Right kidney (tissue), 1 donor: ENCODE measurements around the gene IGF2BP1.
"Not testable (repeated sequence)": the region's sequence is repeated elsewhere in the genome, so short reads cannot be mapped to it uniquely, and the experiment has no call there.

Source experiments
- DNase-seq: peaks from one replicate; pipeline ENCODE4 v3.0.0-alpha.2; 2016

IGF2BP1 gene

DNA sequence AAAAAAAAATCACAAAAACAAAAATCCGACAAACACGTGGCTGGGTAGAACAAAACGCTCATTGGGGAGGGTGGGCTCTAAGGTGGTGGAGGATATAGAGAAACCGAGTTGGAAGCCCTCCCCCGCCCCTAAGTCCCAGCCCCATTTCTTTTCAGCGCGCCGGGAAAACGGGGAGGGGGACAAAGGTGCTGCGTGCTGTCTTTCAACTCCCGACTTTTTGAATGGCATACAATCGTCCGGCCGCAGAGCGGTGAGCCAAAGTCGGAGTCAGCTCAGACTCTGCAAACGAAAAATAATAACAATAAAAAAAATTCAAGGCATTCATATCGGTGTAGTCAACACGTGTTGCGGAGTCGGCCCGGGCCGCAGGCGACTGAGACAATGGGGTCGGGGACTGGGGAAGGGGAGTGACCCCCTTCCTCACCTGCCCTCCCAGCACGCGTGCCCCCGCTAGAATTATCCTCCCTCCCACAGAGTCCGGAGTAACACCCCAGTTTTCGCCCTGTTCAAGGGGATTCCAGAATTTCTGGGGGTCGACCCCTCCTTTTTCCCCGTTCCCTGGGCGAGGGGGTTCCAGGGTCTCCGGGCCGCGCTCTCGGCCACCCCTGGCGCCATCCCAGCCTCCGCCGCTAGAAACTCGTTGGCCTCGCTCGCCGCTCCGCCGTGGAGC, 1.7 kb upstream of the IGF2BP1 start:
- peak; percentile 78 for DNase-seq

- DNase-seq, result peak; percentile 86
Measured at GRCh38 chr17:48995974-48996721, 1.0 kb upstream of the IGF2BP1 start.

DNA sequence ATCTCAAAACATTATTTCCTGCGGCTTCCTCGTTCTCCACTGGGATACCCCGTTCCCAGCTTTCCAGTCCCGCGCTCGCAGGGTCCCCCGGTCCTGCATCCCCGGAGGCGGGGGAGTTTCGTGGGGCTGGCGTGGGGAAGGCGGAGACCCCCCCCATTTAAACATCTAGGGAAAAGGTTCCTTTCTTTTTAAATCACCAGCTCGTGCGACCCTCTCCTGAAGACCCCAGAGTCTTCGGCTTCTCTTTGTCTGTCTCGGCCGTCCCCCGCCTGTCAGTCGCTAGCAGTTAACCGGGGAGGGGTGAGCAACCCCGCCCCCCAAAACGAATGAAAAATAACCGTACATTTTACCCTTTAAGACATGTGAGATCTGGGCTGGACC, 473 bp upstream of the IGF2BP1 start:
- DNase-seq, result no peak

- DNase-seq, result peak; percentile 84
Measured at GRCh38 chr17:48997827-48998586, 822 bp downstream of the IGF2BP1 start.

- DNase-seq, result no peak
Measured at GRCh38 chr17:48998587-48999440, 1.6 kb downstream of the IGF2BP1 start.

GRCh38 chr17:49000943-49001342, 3.8 kb downstream of the IGF2BP1 start:
- DNase-seq, result no peak

- DNase-seq, result no peak
Measured at GRCh38 chr17:49001671-49002070, 4.5 kb downstream of the IGF2BP1 start.

- DNase-seq, result no peak
Measured at GRCh38 chr17:49002331-49002730, 5.1 kb downstream of the IGF2BP1 start.

DNA sequence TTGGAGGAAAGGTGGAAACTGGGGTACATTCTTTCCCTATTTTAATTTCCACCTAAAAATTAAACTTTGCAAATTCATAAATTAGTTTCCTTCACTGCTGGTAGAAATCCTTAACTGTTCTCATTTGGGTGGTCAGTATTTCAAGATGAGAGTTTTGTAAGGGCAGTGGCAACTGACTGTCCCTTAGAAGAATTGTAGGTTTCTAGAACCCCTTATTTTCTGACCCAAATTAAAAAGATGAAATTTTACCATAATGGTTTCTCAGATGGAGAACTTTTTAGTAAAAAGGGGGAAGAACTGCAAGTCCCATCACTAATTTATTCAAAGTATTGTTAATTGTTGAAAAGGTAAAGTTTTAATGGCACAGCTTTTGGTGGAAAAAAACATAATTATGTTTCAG, 5.6 kb downstream of the IGF2BP1 start:
- no peak for DNase-seq

- peak; percentile 76 for DNase-seq
Measured at GRCh38 chr17:49003557-49004511, 6.6 kb downstream of the IGF2BP1 start.

DNA sequence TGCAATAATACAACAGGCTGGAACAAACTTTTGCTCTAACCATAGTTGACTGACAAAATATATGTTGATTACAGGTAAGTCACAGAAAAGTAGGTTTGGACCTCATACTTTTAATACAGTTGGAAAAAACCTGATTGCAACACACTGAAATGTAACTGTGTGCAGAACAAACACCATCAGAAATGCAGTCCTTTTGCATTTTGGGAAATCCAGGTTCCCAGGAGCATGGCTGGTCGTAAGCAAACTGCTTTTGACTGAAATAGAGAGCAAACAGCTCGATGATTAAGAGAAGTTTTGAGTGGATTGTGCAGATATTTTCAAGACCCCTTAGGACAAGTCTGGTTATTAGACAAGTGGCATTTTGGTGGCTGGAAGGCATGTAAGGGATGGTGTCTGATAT, 8.0 kb downstream of the IGF2BP1 start:
- DNase-seq, result no peak

DNA sequence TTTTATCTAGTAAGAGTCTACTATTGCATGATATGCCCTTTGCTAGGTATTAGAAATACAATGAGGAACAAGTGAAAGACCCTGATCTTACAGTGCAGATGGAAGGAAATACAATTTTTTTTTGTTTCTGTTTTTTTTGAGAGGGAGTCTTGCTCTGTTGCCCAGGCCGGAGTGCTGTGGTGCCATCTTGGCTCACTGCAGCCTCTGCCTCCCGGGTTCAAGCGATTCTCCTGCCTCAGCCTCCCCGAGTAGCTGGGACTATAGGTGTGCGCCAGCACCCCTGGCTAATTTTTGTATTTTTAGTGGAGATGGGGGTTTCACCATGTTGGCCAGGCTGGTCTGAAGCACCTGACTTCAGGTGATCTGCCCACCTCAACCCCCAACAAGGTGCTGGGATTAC, 11.7 kb downstream of the IGF2BP1 start:
- not testable (repeated sequence) for DNase-seq

DNA sequence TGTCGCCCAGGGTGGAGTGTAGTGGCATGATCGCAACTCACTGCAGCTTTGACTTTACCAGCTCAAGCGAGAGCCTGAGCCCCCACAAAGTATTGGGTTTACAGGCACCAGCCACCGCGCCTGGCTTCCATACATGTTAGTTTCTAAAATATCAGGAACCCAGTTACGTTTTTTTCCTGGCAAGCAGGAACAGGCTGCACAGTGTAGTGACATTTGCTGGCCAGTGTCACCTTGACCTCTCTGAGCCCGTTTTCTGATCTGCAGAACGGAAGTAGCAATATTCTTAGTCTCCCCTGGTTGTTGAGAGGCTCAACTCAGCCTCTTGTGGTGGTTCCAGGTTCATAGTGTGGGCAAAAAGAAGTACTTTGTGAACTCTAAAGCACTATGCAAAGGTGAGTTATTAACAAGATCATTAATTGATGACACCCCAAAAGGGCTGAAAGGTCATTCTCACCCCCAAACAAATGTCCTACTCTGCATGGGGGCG, 15.6 kb downstream of the IGF2BP1 start:
- DNase-seq, result no peak

DNA sequence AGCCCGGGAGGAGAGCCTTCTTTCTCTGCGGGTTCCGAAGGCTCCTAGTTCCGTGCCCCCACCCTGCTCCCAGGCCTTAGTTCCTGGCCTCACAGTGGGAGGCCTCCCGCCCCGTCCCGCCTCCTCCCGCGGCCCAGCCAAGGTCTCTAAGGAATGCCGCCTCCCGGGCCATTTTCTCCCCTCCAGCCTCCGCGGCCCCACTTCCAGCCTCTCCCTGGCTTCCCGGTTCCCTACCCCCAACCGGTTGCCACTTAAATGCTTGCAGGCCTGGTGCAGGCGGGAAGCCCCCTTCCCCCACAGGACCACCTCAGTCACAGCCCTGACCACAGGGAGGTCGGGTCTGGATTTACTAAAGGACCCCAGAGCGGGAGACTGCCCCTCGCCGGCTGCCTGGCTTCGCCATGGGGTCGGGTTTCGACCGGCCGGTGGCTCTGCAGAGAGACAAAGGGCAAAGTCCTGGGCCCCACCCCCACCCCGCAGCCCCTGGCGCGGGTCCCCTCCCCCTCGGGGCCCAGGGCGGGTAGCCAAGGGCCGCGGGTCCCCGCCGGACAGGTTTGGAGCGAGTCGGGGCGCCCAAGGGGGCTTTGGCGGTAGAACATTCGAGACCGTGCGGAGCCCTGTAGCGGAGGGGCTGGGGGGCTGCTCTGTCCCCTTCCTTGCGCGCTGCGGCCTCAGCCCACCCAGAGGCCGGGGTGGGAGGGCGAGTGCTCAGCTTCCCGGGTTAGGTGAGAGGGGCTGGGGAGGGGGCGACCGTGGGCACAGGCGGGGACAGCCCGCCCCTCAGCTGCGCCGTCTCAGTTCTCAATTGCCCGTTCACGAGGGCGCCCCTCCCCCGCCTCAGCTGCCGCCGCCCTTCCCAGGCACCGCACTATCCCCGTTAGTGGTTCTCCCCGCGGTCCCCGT, 16.4 kb downstream of the IGF2BP1 start:
- DNase-seq, result peak; percentile 84

GRCh38 chr17:49015179-49015923, 18.2 kb downstream of the IGF2BP1 start:
- DNase-seq, result no peak

- DNase-seq, result no peak
Measured at GRCh38 chr17:49015924-49016774, 19.0 kb downstream of the IGF2BP1 start.

- DNase-seq, result no peak
Measured at GRCh38 chr17:49016775-49017463, 19.7 kb downstream of the IGF2BP1 start.
